Uterus (tissue), 4 donors: ENCODE measurements around the gene MMP20. TPM values are rescaled to one million over a fixed set of nuclear protein-coding genes. Genes with fewer than 3 reads are reported as not detected.

Experiments
- DNase-seq, 2 donors: peaks; one replicate each; pipeline ENCODE4 v3.0.0-alpha.2; 2019 to 2020
- H3K27ac ChIP-seq, 2 donors: fragments of 200-600 bp; sonication (generic); 1 replicate in 1 of 2; 2 replicates in 1 of 2; pipeline ENCODE4 v1.5.1; 2016 to 2018
- H3K27me3 ChIP-seq, 2 donors: fragments of 200-600 bp; sonication (generic); one replicate each; pipeline ENCODE4 v1.5.1; 2018 to 2019; ENCODE audit warnings: control low read depth in 1 of 2
- H3K36me3 ChIP-seq, 2 donors: fragments of 200-600 bp; sonication (generic); one replicate each; pipeline ENCODE4 v1.5.1; 2019; ENCODE audit warnings: control low read depth in 1 of 2
- H3K4me1 ChIP-seq, 2 donors: fragments of 200-600 bp; sonication (generic); one replicate each; pipeline ENCODE4 v1.5.1; 2018 to 2019; ENCODE audit warnings: control low read depth in 1 of 2
- H3K4me3 ChIP-seq, 2 donors: fragments of 200-600 bp; sonication (generic); 1 replicate in 1 of 2; 2 replicates in 1 of 2; pipeline ENCODE4 v1.5.1; 2018 to 2019; ENCODE audit warnings: mild to moderate bottlenecking in 1 of 2
- H3K9me3 ChIP-seq, 2 donors: fragments of 200-600 bp; sonication (generic); one replicate each; pipeline ENCODE4 v1.5.1; 2019; ENCODE audit warnings: control low read depth in 1 of 2
- POLR2A ChIP-seq, 2 donors: fragments of 450-650 bp; IDR thresholded peaks; one replicate each; pipeline ENCODE4 v1.6.1; 2016; ENCODE audit warnings: antibody characterized with exemption in 2 of 2, mild to moderate bottlenecking in 1 of 2, moderate library complexity in 1 of 2
- intact Hi-C: fragments of 100-400 bp; cut with DNase I; formaldehyde crosslinking; loops from one replicate; pipeline ENCODE4 v1.15.1; 2023; ENCODE audit warnings: low total_unique reads
- total RNA-seq, 4 donors: library from RNA; depleted of rRNA in 3 of 4; stranded (reverse); fragments of >200 nt in 3 of 4; gene quantifications; one replicate each; pipeline versions ENCODE4 v1.1.0 to v1.2.4, GENCODE V29; 2014 to 2023
- TF ChIP-seq, protein P1 (sequence below), 4 experiments: fragments of 200-600 bp in 2 of 4; fragments of 450-650 bp in 2 of 4; sonication (generic) in 2 of 4; IDR thresholded peaks; one replicate each; pipeline ENCODE4 v1.5.1; 2016 to 2019; ENCODE audit warnings: antibody characterized with exemption in 4 of 4, mild to moderate bottlenecking in 2 of 4, moderate library complexity in 1 of 4
- donor health status: DM: yes; HTN: yes; CAD: no.

The MMP20 gene
- total RNA-seq, 4 donors from 2014 or later: not detected

DNA sequence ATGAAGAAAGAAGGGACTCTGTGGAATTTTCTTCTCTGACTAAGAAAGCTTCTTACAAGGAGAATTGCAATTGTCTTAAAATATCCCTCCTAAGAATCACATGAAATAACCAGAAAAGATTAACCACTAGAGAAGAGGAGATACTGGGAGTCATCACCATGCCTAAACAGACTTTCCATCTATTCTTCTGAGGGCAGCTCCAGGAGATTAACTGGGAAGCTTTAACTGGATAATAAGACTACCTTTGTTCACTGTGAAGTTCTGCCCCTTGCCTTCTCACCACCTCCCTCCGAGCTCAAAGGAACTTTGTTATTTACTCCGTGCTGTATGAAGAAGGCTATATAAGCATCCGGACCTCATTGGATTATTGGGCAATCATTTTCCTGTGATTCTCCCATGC, 70.0 kb downstream of the MMP20 start:
- Histone ChIP-seq H3K27me3 (no peaks in the 10 kb centered on the region), H3K27ac (no peak overlapping the region), H3K9me3 (no peaks in the 10 kb centered on the region), H3K36me3 (no peaks in the 10 kb centered on the region), H3K4me1 (peaks cover 0 to 5% of the 10 kb centered on the region in 2 donors), H3K4me3 (no peak overlapping the region)
- no peak for DNase-seq
- intact Hi-C loops: no loop called here
- TF ChIP-seq, protein P1, sequence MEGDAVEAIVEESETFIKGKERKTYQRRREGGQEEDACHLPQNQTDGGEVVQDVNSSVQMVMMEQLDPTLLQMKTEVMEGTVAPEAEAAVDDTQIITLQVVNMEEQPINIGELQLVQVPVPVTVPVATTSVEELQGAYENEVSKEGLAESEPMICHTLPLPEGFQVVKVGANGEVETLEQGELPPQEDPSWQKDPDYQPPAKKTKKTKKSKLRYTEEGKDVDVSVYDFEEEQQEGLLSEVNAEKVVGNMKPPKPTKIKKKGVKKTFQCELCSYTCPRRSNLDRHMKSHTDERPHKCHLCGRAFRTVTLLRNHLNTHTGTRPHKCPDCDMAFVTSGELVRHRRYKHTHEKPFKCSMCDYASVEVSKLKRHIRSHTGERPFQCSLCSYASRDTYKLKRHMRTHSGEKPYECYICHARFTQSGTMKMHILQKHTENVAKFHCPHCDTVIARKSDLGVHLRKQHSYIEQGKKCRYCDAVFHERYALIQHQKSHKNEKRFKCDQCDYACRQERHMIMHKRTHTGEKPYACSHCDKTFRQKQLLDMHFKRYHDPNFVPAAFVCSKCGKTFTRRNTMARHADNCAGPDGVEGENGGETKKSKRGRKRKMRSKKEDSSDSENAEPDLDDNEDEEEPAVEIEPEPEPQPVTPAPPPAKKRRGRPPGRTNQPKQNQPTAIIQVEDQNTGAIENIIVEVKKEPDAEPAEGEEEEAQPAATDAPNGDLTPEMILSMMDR (IDR thresholded peaks at IDR 0.05): no peak
- TF ChIP-seq POLR2A (IDR thresholded peaks at IDR 0.05): no peak

DNA sequence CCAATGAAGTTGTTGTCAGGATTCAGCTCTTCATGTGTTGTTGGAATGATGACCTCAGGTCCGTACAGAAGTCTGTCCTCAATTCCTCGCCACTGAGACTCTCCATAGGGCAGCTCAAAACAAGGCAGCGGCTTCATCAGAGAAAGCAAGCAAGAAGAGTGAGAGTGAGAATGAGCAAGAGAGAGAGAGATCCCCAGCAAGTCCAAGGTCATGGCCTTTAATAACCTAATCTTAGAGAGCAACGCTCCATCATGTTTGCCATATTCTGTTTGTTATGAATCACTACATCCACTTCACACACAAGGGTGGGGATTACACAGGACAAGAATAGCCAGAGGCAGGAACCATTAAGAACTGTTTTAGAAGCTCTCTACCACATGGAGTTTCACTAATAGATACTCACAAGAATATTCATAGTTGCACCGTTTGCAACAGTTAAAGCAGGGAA, 71.3 kb downstream of the MMP20 start:
- DNase-seq: no peak
- Histone ChIP-seq H3K4me1 (no peaks in the 10 kb centered on the region), H3K9me3 (no peaks in the 10 kb centered on the region), H3K27me3 (no peaks in the 10 kb centered on the region), H3K27ac (no peak overlapping the region), H3K4me3 (no peak overlapping the region), H3K36me3 (no peaks in the 10 kb centered on the region)
- TF ChIP-seq, protein P1 (IDR thresholded peaks at IDR 0.05): no peak
- TF ChIP-seq POLR2A (IDR thresholded peaks at IDR 0.05): no peak
- intact Hi-C loops: no loop called here

DNA sequence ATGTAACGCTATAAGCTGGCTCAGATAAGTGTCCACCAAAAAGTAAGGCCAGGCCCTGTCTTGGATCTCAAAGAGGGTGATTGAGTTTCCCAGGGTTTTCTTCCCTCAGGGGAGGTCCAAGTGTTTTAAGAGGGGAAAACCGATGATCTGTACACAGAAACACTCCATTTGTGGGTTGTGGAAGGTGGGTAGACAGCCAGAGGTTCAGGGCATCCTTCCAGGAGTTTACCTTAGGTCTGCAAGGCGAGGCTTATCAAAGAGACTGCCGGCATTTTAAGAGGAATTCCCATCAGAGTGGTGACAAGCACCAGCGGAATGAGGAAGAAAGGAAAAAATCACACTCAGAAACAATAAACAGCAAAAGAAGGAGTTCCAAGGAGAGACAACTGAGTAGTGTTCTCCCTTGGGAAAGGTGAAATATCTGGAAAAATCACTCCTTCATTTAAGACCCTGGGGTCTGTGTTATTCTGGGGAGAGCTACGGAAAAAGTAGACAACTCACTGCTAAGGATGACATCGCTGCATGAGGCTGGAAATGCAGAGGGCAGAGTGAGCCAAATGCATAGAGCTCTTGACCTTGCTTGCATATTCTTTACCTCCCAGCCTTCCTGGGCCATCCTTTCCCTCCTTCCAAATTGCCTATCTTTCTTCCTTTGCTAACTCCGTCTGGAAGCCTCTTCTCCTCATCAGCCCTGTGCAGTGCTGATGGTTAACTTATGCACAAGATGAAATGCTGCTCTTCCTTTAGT, 72.5 kb downstream of the MMP20 start:
- intact Hi-C loops: no loop called here
- no peaks in the 10 kb centered on the region for H3K4me1 ChIP-seq
- no peaks in the 10 kb centered on the region for H3K27me3 ChIP-seq
- no peaks in the 10 kb centered on the region for H3K9me3 ChIP-seq
- no peak for DNase-seq
- no peak overlapping the region for H3K27ac ChIP-seq
- no peak for TF ChIP-seq POLR2A (IDR thresholded peaks at IDR 0.05)
- TF ChIP-seq, protein P1 (IDR thresholded peaks at IDR 0.05): no peak
- no peak overlapping the region for H3K4me3 ChIP-seq
- no peaks in the 10 kb centered on the region for H3K36me3 ChIP-seq

DNA sequence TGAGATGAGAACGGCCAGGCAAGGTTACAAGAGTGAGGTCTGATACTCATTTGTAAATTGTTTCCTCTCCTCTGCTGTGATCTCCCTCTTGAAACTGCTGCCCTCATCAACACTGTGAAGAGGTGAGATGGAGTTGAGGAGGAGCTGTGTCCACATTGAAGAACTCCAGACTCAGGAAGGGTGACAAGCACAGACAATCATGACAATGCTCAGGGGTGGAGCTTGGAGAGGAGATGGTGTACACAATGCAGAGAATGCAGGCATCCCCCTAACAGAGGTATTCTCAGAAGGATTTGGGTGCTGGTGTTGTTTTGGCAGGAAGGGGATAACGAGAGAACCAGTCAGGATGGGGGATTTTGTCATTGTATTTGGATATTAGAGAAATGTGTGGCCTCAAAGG, 73.1 kb downstream of the MMP20 start:
- intact Hi-C loops: no loop called here
- Histone ChIP-seq H3K27me3 (no peaks in the 10 kb centered on the region), H3K36me3 (no peaks in the 10 kb centered on the region), H3K4me1 (no peaks in the 10 kb centered on the region), H3K4me3 (no peak overlapping the region), H3K27ac (no peak overlapping the region), H3K9me3 (no peaks in the 10 kb centered on the region)
- no peak for TF ChIP-seq POLR2A (IDR thresholded peaks at IDR 0.05)
- TF ChIP-seq, protein P1 (IDR thresholded peaks at IDR 0.05): no peak
- no peak for DNase-seq

DNA sequence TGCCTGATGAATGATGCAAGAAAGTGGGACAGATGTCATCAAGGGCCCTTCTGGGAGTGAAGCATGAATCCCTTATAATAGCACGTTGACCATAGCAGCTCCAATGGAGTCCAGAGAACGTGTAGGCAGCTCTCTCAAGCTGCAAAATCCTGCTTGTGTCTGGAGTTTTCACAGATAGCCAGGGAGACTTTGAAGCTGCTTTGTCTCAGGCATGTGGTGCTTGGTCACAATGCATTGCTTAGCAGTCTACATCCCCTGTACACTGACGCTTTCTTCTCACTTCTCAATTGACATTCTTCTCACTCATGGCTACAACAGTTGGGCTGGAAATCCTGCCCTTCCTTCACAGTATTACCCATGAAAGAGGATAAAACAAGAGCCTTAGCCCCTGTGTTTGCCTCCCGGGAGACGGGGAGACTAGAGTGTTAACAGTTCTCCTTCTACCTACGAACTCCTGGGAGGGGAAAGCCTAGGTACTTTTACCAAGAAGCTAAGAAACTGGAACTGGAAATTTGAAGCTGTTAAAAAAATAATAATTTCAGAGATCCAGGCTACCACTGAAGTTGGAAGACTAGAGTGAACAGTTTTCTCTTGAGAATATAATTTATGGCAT, 73.9 kb downstream of the MMP20 start:
- intact Hi-C loops: no loop called here
- DNase-seq: no peak
- no peaks in the 10 kb centered on the region for H3K4me1 ChIP-seq
- H3K9me3 ChIP-seq: no peaks in the 10 kb centered on the region
- H3K4me3 ChIP-seq: no peak overlapping the region
- H3K27ac ChIP-seq: no peak overlapping the region
- H3K27me3 ChIP-seq: no peaks in the 10 kb centered on the region
- TF ChIP-seq POLR2A (IDR thresholded peaks at IDR 0.05): no peak
- TF ChIP-seq, protein P1 (IDR thresholded peaks at IDR 0.05): no peak
- H3K36me3 ChIP-seq: no peaks in the 10 kb centered on the region
